Endometrial microvascular endothelial cells (primary cell): ENCODE data around the gene SIGLEC1. TPM values are rescaled to one million over a fixed set of nuclear protein-coding genes. Genes with fewer than 3 reads are reported as not detected.

Experiments used
- in situ Hi-C: cut with HindIII; loops from 2 replicates; pipeline ENCODE4 v1.10.0; 2017; ENCODE audit warnings: low sequenced_read_pairs, low pct_unique_long_range_greater_than_20kb; ENCODE audit errors: inconsistent ontology term
- total RNA-seq: library from RNA; depleted of rRNA; stranded (reverse); fragments of >200 nt; gene quantifications from one replicate; pipeline ENCODE4 v1.2.3, GENCODE V29; 2015; ENCODE audit errors: inconsistent ontology term

SIGLEC1 gene
- not detected for total RNA-seq

GRCh38 chr20:3712279-3712873, at the start of gene SIGLEC1:
Gene SIGLEC1, minus strand, starts transcription at chr20:3712600. Its CDS starts 5,472 bp downstream, at chr20:3707128.
- in situ Hi-C loops: no loop called here

GRCh38 chr20:3760655-3761348, 48.4 kb upstream of the SIGLEC1 start:
- in situ Hi-C loops: no loop called here

GRCh38 chr20:3759884-3760283, 47.5 kb upstream of the SIGLEC1 start:
- in situ Hi-C loops: no loop called here

GRCh38 chr20:3759316-3759823, 47.0 kb upstream of the SIGLEC1 start:
- in situ Hi-C loops: no loop called here

GRCh38 chr20:3758566-3758965, 46.2 kb upstream of the SIGLEC1 start:
- in situ Hi-C loops: no loop called here

GRCh38 chr20:3757268-3757667, 44.9 kb upstream of the SIGLEC1 start:
- in situ Hi-C loops: no loop called here

- in situ Hi-C loops: no loop called here
These were observed 43.5 kb upstream of the SIGLEC1 start for GRCh38 chr20:3755814-3756480.

- in situ Hi-C loops: no loop called here
These were observed 42.9 kb upstream of the SIGLEC1 start for GRCh38 chr20:3755269-3755668.

GRCh38 chr20:3754276-3754630, 41.9 kb upstream of the SIGLEC1 start:
- in situ Hi-C loops: no loop called here

GRCh38 chr20:3753501-3754275, 41.3 kb upstream of the SIGLEC1 start:
- in situ Hi-C loops: no loop called here

- in situ Hi-C loops: no loop called here
These were observed 40.7 kb upstream of the SIGLEC1 start for GRCh38 chr20:3753098-3753497.

- in situ Hi-C loops: no loop called here
These were observed 40.0 kb upstream of the SIGLEC1 start for GRCh38 chr20:3752386-3752759.

- in situ Hi-C loops: no loop called here
These were observed 39.4 kb upstream of the SIGLEC1 start for GRCh38 chr20:3751675-3752385.

GRCh38 chr20:3751305-3751674, 38.9 kb upstream of the SIGLEC1 start:
- in situ Hi-C loops: no loop called here

GRCh38 chr20:3749689-3750531, 37.5 kb upstream of the SIGLEC1 start:
- in situ Hi-C loops: no loop called here

- in situ Hi-C loops: no loop called here
These were observed 36.8 kb upstream of the SIGLEC1 start for GRCh38 chr20:3749087-3749688.

GRCh38 chr20:3748073-3748472, 35.7 kb upstream of the SIGLEC1 start:
- in situ Hi-C loops: no loop called here

GRCh38 chr20:3747471-3747870, 35.1 kb upstream of the SIGLEC1 start:
- in situ Hi-C loops: no loop called here
